ENCODE measurements around the gene DEAF1. TPM values are rescaled to one million over a fixed set of nuclear protein-coding genes. Genes with fewer than 3 reads are reported as not detected.

DEAF1 gene
- total RNA-seq, 6 experiments from 2014 or later: 11.3 to 17.9 (median 14.0) TPM

- 67% methylated on average over 1 of the region's 16 CpGs for WGBS (ENCODE audit: insufficient coverage, low coverage, low lambda C conversion rate, missing lambda C conversion rate)
- Histone ChIP-seq H3K9me3 (no peaks in the 10 kb centered on the region), H3K27me3 (no peaks in the 10 kb centered on the region), H3K36me3 (no peaks in the 10 kb centered on the region), H3K27ac (peak overlapping the region in 2 of 3 donors; percentile 53 to 77), H3K4me1 (peaks cover 0 to 49% (median 22%) of the 10 kb centered on the region in 4 donors), H3K4me3 (peak overlapping the region; percentile 67 to 91 (median 86))
- peak in 1 of 3 donors; percentile 50 for DNase-seq
- ATAC-seq: no peak
- no peak for TF ChIP-seq POLR2A (IDR thresholded peaks at IDR 0.05)
- no peak for TF ChIP-seq CTCF (IDR thresholded peaks at IDR 0.05)
- intact Hi-C loops (cut with DNase I): no loop called here
These were observed 12.9 kb upstream of the DEAF1 start for GRCh38 chr11:707817-708420.

- intact Hi-C loops (cut with DNase I): no loop called here
- Histone ChIP-seq H3K4me1 (peaks cover 0 to 52% (median 23%) of the 10 kb centered on the region in 4 donors), H3K36me3 (no peaks in the 10 kb centered on the region), H3K4me3 (peak overlapping the region; percentile 67 to 91 (median 86)), H3K27me3 (no peaks in the 10 kb centered on the region), H3K9me3 (no peaks in the 10 kb centered on the region), H3K27ac (peak overlapping the region; percentile 53 to 77 (median 60))
- WGBS (ENCODE audit: insufficient coverage, low coverage, low lambda C conversion rate, missing lambda C conversion rate): 31% methylated on average over 7 of the region's 30 CpGs
- DNase-seq (peak; percentile 79 to 94 (median 89)), ATAC-seq (peak; percentile 40 to 64 (median 52))
- peak in 2 of 4 donors; percentile 12 to 40 for TF ChIP-seq CTCF (IDR thresholded peaks at IDR 0.05)
- peak; percentile 18 for TF ChIP-seq POLR2A (IDR thresholded peaks at IDR 0.05)
These were observed 12.2 kb upstream of the DEAF1 start for GRCh38 chr11:706957-707816.

GRCh38 chr11:706439-706956, 11.5 kb upstream of the DEAF1 start:
- H3K4me3 ChIP-seq: peak overlapping the region; percentile 67 to 91 (median 86)
- DNase-seq (no peak), ATAC-seq (peak in 1 of 4 donors; percentile 0)
- TF ChIP-seq POLR2A (IDR thresholded peaks at IDR 0.05) (no peak), CTCF (IDR thresholded peaks at IDR 0.05) (no peak)
- no peaks in the 10 kb centered on the region for H3K9me3 ChIP-seq
- H3K4me1 ChIP-seq: peaks cover 0 to 54% (median 24%) of the 10 kb centered on the region in 4 donors
- no peaks in the 10 kb centered on the region for H3K36me3 ChIP-seq
- peak overlapping the region; percentile 53 to 77 (median 60) for H3K27ac ChIP-seq
- H3K27me3 ChIP-seq: no peaks in the 10 kb centered on the region
- intact Hi-C loops (cut with DNase I): no loop called here
- no CpG with 5 or more reads among the region's 22 CpGs for WGBS (ENCODE audit: insufficient coverage, low coverage, low lambda C conversion rate, missing lambda C conversion rate)

- ATAC-seq (peak; percentile 37 to 57 (median 50)), DNase-seq (peak; percentile 89 to 96 (median 94))
- TF ChIP-seq POLR2A (IDR thresholded peaks at IDR 0.05): peak; percentile 41
- TF ChIP-seq CTCF (IDR thresholded peaks at IDR 0.05): no peak
- no peaks in the 10 kb centered on the region for H3K36me3 ChIP-seq
- H3K4me1 ChIP-seq: peaks cover 0 to 56% (median 25%) of the 10 kb centered on the region in 4 donors
- H3K9me3 ChIP-seq: no peaks in the 10 kb centered on the region
- intact Hi-C loops (cut with DNase I): no loop called here
- H3K27me3 ChIP-seq: no peaks in the 10 kb centered on the region
- H3K27ac ChIP-seq: peak within 1 kb of the TSS; percentile 53 to 77 (median 60)
- 0% methylated on average over 3 of the region's 90 CpGs for whole genome bisulfite sequencing (ENCODE audit: insufficient coverage, low coverage, low lambda C conversion rate, missing lambda C conversion rate)
- peak within 1 kb of the TSS; percentile 67 to 91 (median 86) for H3K4me3 ChIP-seq
These were observed 10.8 kb upstream of the DEAF1 start, which contains the start of gene EPS8L2 for GRCh38 chr11:705646-706438. Gene EPS8L2 (plus strand): TSS chr11:706231. CDS start chr11:709408, 3,177 bp downstream.

Data from right lobe of liver (tissue), 6 donors.